GM12878 (cell line): ENCODE results near the gene NMB. TPM values are rescaled to one million over a fixed set of nuclear protein-coding genes. Genes with fewer than 3 reads are reported as not detected.

Source experiments
- ATAC-seq: fragments of 200-7000 bp; cut with Tn5 transposase; 3 replicates; pipeline ENCODE4 v1.9.1; 2020; ENCODE audit warnings: mild to moderate bottlenecking, moderate library complexity
- BruUV-seq: library from RNA; stranded (reverse); fragments of 400-500 nt; replicated peaks from 2 replicates; lab custom pipeline; 2021; lab: Mats Ljungman, UMichigan
- CTCF ChIA-PET: fragments of 300-600 bp; sonication (Branson Sonifier 250); formaldehyde crosslinking; extraction: SDS; loops from one replicate; lab custom pipeline; 2021; ENCODE audit warnings: inconsistent platforms; lab: Yijun Ruan, JAX
- POLR2A ChIA-PET: fragments of 350-600 bp; formaldehyde crosslinking; extraction: SDS; loops from one replicate; lab custom pipeline; 2021; ENCODE audit warnings: inconsistent platforms; lab: Charles Lee
- RAD21 ChIA-PET: fragments of 300-600 bp; sonication (Branson Sonifier 250); formaldehyde crosslinking; loops from one replicate; lab custom pipeline; 2023; ENCODE audit warnings: antibody characterized with exemption; ENCODE audit not compliant: unreplicated experiment; lab: Charles Lee
- SMC1A ChIA-PET: fragments of 300-600 bp; sonication (Branson Sonifier 250); formaldehyde crosslinking; loops from one replicate; lab custom pipeline; 2023; ENCODE audit not compliant: unreplicated experiment, uncharacterized antibody; lab: Charles Lee
- DNase-seq: peaks from one replicate; pipeline ENCODE4 v3.0.0-alpha.2; 2011; ENCODE audit warnings: low read depth, low spot score
- FAIRE-seq: peaks from 3 replicates; lab custom pipeline; 2011; peaks lifted over from hg19 to GRCh38; lab: Jason Lieb, UNC
- H2AFZ ChIP-seq: 2 replicates; pipeline ENCODE4 v1.6.0; 2011; ENCODE audit warnings: low read depth, low read length, control low read depth; ENCODE audit not compliant: control insufficient read depth
- H3K27ac ChIP-seq: 2 replicates; pipeline ENCODE4 v1.5.1; 2011; ENCODE audit warnings: control low read depth; ENCODE audit not compliant: control insufficient read depth, insufficient read depth
- H3K27me3 ChIP-seq, 2 experiments: replicated peaks in 1 of 2; 2 replicates each; pipeline versions ENCODE4 v1.6.0 to v1.6.1; 2011; ENCODE audit warnings: low read length in 1 of 2; ENCODE audit not compliant: control insufficient read depth in 2 of 2, insufficient read depth in 2 of 2
- H3K36me3 ChIP-seq, 2 experiments: 2 replicates each; pipeline ENCODE4 v1.5.1; 2011; ENCODE audit warnings: low read length in 1 of 2; ENCODE audit not compliant: control insufficient read depth in 2 of 2, insufficient read depth in 2 of 2
- H3K4me1 ChIP-seq: 2 replicates; pipeline ENCODE4 v1.6.1; 2011; ENCODE audit warnings: mild to moderate bottlenecking, low read length, moderate library complexity, mixed read lengths; ENCODE audit not compliant: control insufficient read depth, insufficient read depth
- H3K4me2 ChIP-seq: 2 replicates; pipeline ENCODE4 v1.6.0; 2011; ENCODE audit warnings: control low read depth; ENCODE audit not compliant: control insufficient read depth, insufficient read depth
- H3K4me3 ChIP-seq: fragments of 200-600 bp; sonication (generic); 2 replicates; pipeline ENCODE4 v1.5.1; 2016
- H3K79me2 ChIP-seq: 2 replicates; pipeline ENCODE4 v1.6.0; 2011; ENCODE audit warnings: low read length; ENCODE audit not compliant: control insufficient read depth, insufficient read depth
- H3K9ac ChIP-seq: 2 replicates; pipeline ENCODE4 v1.8.0; 2011; ENCODE audit warnings: low read length, control low read depth, mixed read lengths; ENCODE audit not compliant: control insufficient read depth, insufficient read depth
- H3K9me3 ChIP-seq: replicated peaks from 3 replicates; pipeline ENCODE4 v1.5.1; 2011; ENCODE audit warnings: mild to moderate bottlenecking, low read length; ENCODE audit not compliant: control insufficient read depth, insufficient read depth
- H4K20me1 ChIP-seq: 2 replicates; pipeline ENCODE4 v1.6.0; 2011; ENCODE audit not compliant: control insufficient read depth, insufficient read depth
- ATF2 ChIP-seq: IDR thresholded peaks from 2 replicates; pipeline ENCODE4 v1.6.1; 2012; ENCODE audit warnings: low read length, inconsistent platforms
- CEBPZ ChIP-seq: fragments of 150-350 bp; IDR thresholded peaks from 2 replicates; pipeline ENCODE4 v1.6.1; 2016; ENCODE audit warnings: low read depth, low read length
- GABPA ChIP-seq: IDR thresholded peaks from 2 replicates; pipeline ENCODE4 v1.6.1; 2014; ENCODE audit warnings: antibody characterized with exemption, low read depth, mild to moderate bottlenecking, inconsistent platforms
- GATAD2B ChIP-seq: fragments of 450-650 bp; conservative IDR thresholded peaks from 2 replicates; pipeline ENCODE4 v1.6.1; 2017; ENCODE audit warnings: low read depth, mild to moderate bottlenecking, moderate library complexity
- SKIL ChIP-seq: fragments of 450-650 bp; IDR thresholded peaks from 2 replicates; pipeline ENCODE4 v1.6.1; 2017; ENCODE audit warnings: mild to moderate bottlenecking, low read depth, inconsistent platforms; ENCODE audit not compliant: poor library complexity, severe bottlenecking
- WRNIP1 ChIP-seq: IDR thresholded peaks from 2 replicates; pipeline ENCODE4 v1.6.1; 2011; ENCODE audit warnings: low read depth, low read length, improper control_type of control experiment, borderline replicate concordance
- WGBS: methylation state at CpG from one replicate; pipeline ENCODE4 v1.1.6; 2016; ENCODE audit warnings: low lambda C conversion rate; ENCODE audit not compliant: insufficient replicate concordance, insufficient coverage; ENCODE audit errors: missing lambda C conversion rate; 5-methylcytosine and 5-hydroxymethylcytosine counted together
- in situ Hi-C: fragments of 300-500 bp; cut with MboI; formaldehyde crosslinking; loops from 9 replicates; pipeline ENCODE4 v1.14.3; 2018; ENCODE audit warnings: mixed read lengths
- intact Hi-C: fragments of 100-400 bp; cut with micrococcal nuclease; formaldehyde crosslinking; loops from one replicate; pipeline ENCODE4 v1.14.2; 2022; ENCODE audit not compliant: unreplicated experiment
- polyA plus RNA-seq, 11 experiments: library from polyadenylated mRNA; depleted of rRNA in 4 of 11; unstranded in 6 of 11; stranded (reverse) in 5 of 11; fragments of >200 nt; fragmentation: Nextera tagmentation in 4 of 11; fragmentation: Illumina TruSeq in 1 of 11; extraction: Ambion mirVana in 4 of 11; extraction: Trizol in 1 of 11; gene quantifications; 1 replicate in 1 of 11; 2 replicates in 10 of 11; pipeline versions ENCODE4 v1.2.1 to v1.2.3, GENCODE V29; 2011 to 2016; ENCODE audit warnings: inconsistent platforms in 2 of 11, missing spikeins in 2 of 11, low read depth in 1 of 11
- total RNA-seq, 4 experiments: library from RNA; depleted of rRNA in 3 of 4; stranded (reverse); fragments of >200 nt in 3 of 4; fragmentation: Illumina TruSeq in 1 of 4; extraction: Trizol in 1 of 4; gene quantifications; 2 replicates each; pipeline versions ENCODE4 v1.2.1 to v1.2.3, GENCODE V29; 2013 to 2021

The NMB gene
- total and polyA plus RNA-seq, 10 of the 15 experiments (the other 5 are each of a cell fraction or from before 2014, with no cell fraction given) = 0.32 to 4.1 (median 1.6) TPM

GRCh38 chr15:84611631-84612030 is 46.4 kb downstream of the NMB start:
- POLR2A ChIA-PET = no interaction called here
- no peak overlapping the region for H3K9ac ChIP-seq
- TF ChIP-seq SKIL (no peak), CEBPZ (no peak), GABPA (no peak), ATF2 (no peak), GATAD2B (no peak), WRNIP1 (no peak)
- H3K4me1 ChIP-seq = no peaks in the 10 kb centered on the region
- H3K36me3 ChIP-seq = no peaks in the 10 kb centered on the region; a peak in 1 of 4 replicates
- in situ Hi-C loops = no loop called here
- no peaks in the 10 kb centered on the region for H4K20me1 ChIP-seq
- FAIRE-seq = no peak
- CTCF ChIA-PET = no interaction called here
- SMC1A ChIA-PET = no interaction called here
- 86% methylated on average over 7 of the region's 7 CpGs for WGBS
- H3K27ac ChIP-seq = no peak overlapping the region
- no peaks in the 10 kb centered on the region; the same call in 1 of the 2 replicates for H3K79me2 ChIP-seq
- no peak overlapping the region for H2AFZ ChIP-seq
- H3K4me2 ChIP-seq = no peak overlapping the region
- H3K9me3 ChIP-seq = no peaks in the 10 kb centered on the region
- no TSS peak for BruUV-seq
- no peak for DNase-seq
- RAD21 ChIA-PET = no interaction called here
- H3K27me3 ChIP-seq = no peaks in the 10 kb centered on the region
- intact Hi-C loops = no loop called here
- no peak overlapping the region for H3K4me3 ChIP-seq
- no peak for ATAC-seq
